PC-9 (cell line): ENCODE data around the gene ALDH1A3.

ENCODE experiments used
- CTCF ChIP-seq: fragments of 200-600 bp; sonication (generic); conservative IDR thresholded peaks from 2 replicates; pipeline ENCODE4 v1.6.1; 2017; ENCODE audit warnings: mixed run types, antibody characterized with exemption, mild to moderate bottlenecking, moderate library complexity
- EZH2 ChIP-seq: fragments of 200-600 bp; sonication (generic); IDR thresholded peaks from 2 replicates; pipeline ENCODE4 v1.8.0; 2017; ENCODE audit warnings: antibody characterized with exemption, low read depth

GRCh38 chr15:100911086-100911485 lies 31.5 kb downstream of the ALDH1A3 start:
- TF ChIP-seq CTCF = no peak
- no peak for TF ChIP-seq EZH2
